Activated naive CD4-positive, alpha-beta T cell treated with anti-CD3 and anti-CD28 coated beads, Interleukin-2, amount 10 ng/mL, durations not matched to agents 7 days and 5 days (primary cell): Measurements from ENCODE around the gene INAFM1.
A peak's percentile ranks its signal among the peaks of the same experiment; 100 is the strongest.
"Not testable (repeated sequence)": the region's sequence is repeated elsewhere in the genome, so short reads cannot be mapped to it uniquely, and the experiment has no call there.

Experiments
- CTCF ChIA-PET: fragments of 350-600 bp; sonication (Branson Sonifier 250); formaldehyde crosslinking; loops from one replicate; lab custom pipeline; 2021; ENCODE audit warnings: antibody characterized with exemption; lab: Charles Lee
- DNase-seq: peaks from one replicate; pipeline ENCODE4 v3.0.0-alpha.2; 2020
- H3K27ac Mint-ChIP-seq: one replicate; pipeline ENCODE4 v1.8.0; 2021; ENCODE audit warnings: mild to moderate bottlenecking, moderate library complexity, mixed read lengths
- H3K27me3 Mint-ChIP-seq: one replicate; pipeline ENCODE4 v1.8.0; 2021; ENCODE audit warnings: mild to moderate bottlenecking, mixed read lengths
- H3K36me3 Mint-ChIP-seq: one replicate; pipeline ENCODE4 v1.8.0; 2021; ENCODE audit warnings: mixed read lengths
- H3K4me1 Mint-ChIP-seq: one replicate; pipeline ENCODE4 v1.8.0; 2021; ENCODE audit warnings: mixed read lengths
- H3K4me3 Mint-ChIP-seq: one replicate; pipeline ENCODE4 v1.8.0; 2021; ENCODE audit warnings: mild to moderate bottlenecking, moderate library complexity, mixed read lengths
- H3K9me3 Mint-ChIP-seq: one replicate; pipeline ENCODE4 v1.8.0; 2021; ENCODE audit warnings: mixed read lengths

The INAFM1 gene

GRCh38 chr19:47232422-47233211 is 42.1 kb upstream of the INAFM1 start:
- H3K27me3 Mint-ChIP-seq = peaks cover 24% of the 10 kb centered on the region
- no peaks in the 10 kb centered on the region for H3K9me3 Mint-ChIP-seq
- CTCF ChIA-PET = interaction anchor here (0.7 to 2.7 kb wide), 9 partner anchors 12 to 220 kb away, joined by 3 to 20 read pairs (median 3); partner anchors contain the start of gene CCDC9
- peak overlapping the region; percentile 67 for H3K4me3 Mint-ChIP-seq
- peaks cover 21% of the 10 kb centered on the region for H3K4me1 Mint-ChIP-seq
- no peaks in the 10 kb centered on the region for H3K36me3 Mint-ChIP-seq
- DNase-seq = peak; percentile 45
- peak overlapping the region; percentile 76 for H3K27ac Mint-ChIP-seq

DNA sequence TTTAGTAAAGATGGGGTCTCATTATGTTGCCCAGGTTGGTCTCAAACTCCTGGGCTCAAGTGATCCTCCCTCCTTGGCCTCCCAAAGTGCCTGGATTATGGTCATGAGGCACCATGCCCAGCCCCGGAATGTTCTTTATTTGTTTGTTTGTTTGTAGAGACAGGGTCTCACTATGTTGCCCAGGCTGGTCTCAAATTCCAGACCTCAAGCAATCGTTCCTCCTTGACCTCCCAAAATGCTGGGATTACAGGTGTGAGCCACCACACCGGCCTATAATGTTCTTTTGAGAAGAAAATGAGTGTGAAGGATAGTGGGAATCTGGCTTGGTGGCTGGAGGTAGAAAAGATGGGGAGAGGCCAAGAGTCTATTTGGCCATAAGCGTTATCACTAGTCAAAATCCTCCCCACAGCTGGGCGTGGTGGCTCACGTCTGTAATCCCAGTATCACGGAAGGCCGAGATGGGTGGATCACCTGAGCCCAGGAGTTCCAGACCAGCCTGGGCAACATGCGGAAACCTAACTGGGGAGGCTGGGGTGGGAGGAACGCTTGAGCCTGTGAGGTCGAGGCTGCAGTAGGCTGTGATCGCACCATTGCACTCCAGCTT is 38.5 kb upstream of the INAFM1 start:
- no peak overlapping the region for H3K4me3 Mint-ChIP-seq

GRCh38 chr19:47239152-47239551 is 35.5 kb upstream of the INAFM1 start:
- Mint-ChIP-seq H3K27ac (peak overlapping the region; percentile 72), H3K9me3 (no peaks in the 10 kb centered on the region), H3K4me1 (peaks cover 28% of the 10 kb centered on the region), H3K36me3 (no peaks in the 10 kb centered on the region), H3K4me3 (peak overlapping the region; percentile 61), H3K27me3 (peaks cover 41% of the 10 kb centered on the region)
- DNase-seq = peak; percentile 45
- CTCF ChIA-PET = interaction anchor here (0.7 to 1.5 kb wide), 2 partner anchors 27 to 29 kb away, joined by 3 to 5 read pairs; no protein-coding TSS in a partner anchor

More for the DNA sequence above, 38.5 kb upstream of the INAFM1 start:
- Mint-ChIP-seq H3K9me3 (no peaks in the 10 kb centered on the region), H3K27me3 (peaks cover 41% of the 10 kb centered on the region), H3K36me3 (no peaks in the 10 kb centered on the region), H3K4me1 (peaks cover 36% of the 10 kb centered on the region), H3K27ac (no peak overlapping the region)
- CTCF ChIA-PET = interaction anchor here (1.3 kb wide), 1 partner anchor 8 kb away, joined by 5 read pairs; no protein-coding TSS in a partner anchor
- DNase-seq = no peak

- CTCF ChIA-PET = interaction anchor here (1.5 kb wide), 2 partner anchors 14 to 29 kb away, joined by 3 to 5 read pairs; no protein-coding TSS in a partner anchor
- peak; percentile 81 for DNase-seq
- peaks cover 34% of the 10 kb centered on the region for H3K4me1 Mint-ChIP-seq
- H3K9me3 Mint-ChIP-seq = no peaks in the 10 kb centered on the region
- no peaks in the 10 kb centered on the region for H3K36me3 Mint-ChIP-seq
- H3K27me3 Mint-ChIP-seq = peaks cover 37% of the 10 kb centered on the region
- no peak overlapping the region for H3K27ac Mint-ChIP-seq
- no peak overlapping the region for H3K4me3 Mint-ChIP-seq
Measured at GRCh38 chr19:47239610-47240296, 34.9 kb upstream of the INAFM1 start.

DNA sequence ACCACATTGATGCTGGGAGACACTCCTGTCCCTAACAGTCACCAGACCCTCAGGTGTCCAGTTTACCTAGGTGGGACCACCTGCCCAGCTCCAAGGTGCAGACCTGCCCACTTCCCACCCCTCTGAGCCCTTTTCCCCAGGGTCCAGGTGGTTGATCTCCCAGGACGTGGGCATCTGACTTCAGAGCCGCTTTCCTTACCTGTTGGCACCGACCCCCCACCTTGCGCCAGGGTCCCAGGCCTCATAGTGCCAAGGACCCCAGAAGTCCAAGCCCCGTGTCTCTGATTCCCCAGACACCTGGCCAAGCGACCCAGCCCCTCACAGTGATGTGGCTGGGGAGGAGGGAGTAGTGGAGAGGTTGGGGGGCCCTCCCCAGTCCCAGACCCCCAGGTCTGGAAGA is 34.1 kb upstream of the INAFM1 start:
- CTCF ChIA-PET = interaction anchor here (0.6 to 1.5 kb wide), 2 partner anchors 15 to 372 kb away, joined by 3 read pairs; no protein-coding TSS in a partner anchor
- Mint-ChIP-seq H3K27ac (no peak overlapping the region), H3K36me3 (no peaks in the 10 kb centered on the region), H3K4me3 (peak overlapping the region; percentile 16), H3K4me1 (peaks cover 41% of the 10 kb centered on the region), H3K9me3 (no peaks in the 10 kb centered on the region), H3K27me3 (peaks cover 35% of the 10 kb centered on the region)
- DNase-seq = no peak

DNA sequence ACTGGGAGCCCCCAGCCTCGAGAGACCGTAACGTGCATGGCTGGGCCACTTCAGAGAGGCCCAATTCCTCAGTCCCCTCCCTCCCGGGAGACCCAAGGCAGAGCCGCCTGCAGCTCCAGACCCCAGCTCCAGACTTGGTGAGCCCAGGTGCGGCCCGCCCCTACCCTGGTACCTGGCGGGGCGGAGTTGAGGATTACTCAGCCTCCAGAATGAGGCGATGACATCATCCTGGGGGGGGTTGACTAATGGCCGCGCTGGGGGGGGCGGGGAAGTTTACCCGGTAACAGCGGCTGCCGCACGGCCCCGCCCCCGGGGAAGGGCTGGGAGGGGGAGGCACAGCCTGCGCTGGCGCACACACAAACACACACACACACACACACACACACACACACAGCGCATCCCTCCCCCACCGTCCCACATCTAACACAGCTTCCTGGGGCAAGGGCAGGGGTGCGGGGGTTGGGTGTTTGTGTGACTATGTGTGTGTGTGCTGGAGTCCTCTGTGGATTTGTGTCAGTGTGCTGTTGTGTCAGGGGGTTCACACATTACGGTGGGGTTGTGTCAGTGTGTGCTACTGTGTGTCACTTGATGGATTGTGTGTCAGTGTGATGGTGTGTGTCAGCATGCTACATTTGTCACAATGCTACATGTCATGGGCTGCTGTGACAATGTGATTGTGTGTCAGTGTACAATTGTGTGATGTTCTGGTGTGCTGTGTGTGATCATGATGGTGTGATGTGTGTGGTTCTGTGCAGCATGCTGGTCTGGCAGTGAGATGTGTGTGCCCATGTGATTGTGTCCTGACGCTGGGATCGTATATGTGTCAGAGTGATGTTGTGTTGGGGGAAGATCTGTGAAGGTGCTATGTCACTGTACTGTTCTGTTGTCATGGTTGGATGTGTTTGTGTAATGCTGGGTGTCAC is 33.4 kb upstream of the INAFM1 start:
- Mint-ChIP-seq H3K27me3 (peaks cover 28% of the 10 kb centered on the region), H3K9me3 (no peaks in the 10 kb centered on the region), H3K4me1 (peaks cover 41% of the 10 kb centered on the region), H3K27ac (no peak overlapping the region), H3K36me3 (no peaks in the 10 kb centered on the region), H3K4me3 (no peak overlapping the region)
- DNase-seq = peak; percentile 91
- CTCF ChIA-PET = interaction anchor here (0.6 to 1.5 kb wide), 2 partner anchors 16 to 373 kb away, joined by 3 read pairs; no protein-coding TSS in a partner anchor

DNA sequence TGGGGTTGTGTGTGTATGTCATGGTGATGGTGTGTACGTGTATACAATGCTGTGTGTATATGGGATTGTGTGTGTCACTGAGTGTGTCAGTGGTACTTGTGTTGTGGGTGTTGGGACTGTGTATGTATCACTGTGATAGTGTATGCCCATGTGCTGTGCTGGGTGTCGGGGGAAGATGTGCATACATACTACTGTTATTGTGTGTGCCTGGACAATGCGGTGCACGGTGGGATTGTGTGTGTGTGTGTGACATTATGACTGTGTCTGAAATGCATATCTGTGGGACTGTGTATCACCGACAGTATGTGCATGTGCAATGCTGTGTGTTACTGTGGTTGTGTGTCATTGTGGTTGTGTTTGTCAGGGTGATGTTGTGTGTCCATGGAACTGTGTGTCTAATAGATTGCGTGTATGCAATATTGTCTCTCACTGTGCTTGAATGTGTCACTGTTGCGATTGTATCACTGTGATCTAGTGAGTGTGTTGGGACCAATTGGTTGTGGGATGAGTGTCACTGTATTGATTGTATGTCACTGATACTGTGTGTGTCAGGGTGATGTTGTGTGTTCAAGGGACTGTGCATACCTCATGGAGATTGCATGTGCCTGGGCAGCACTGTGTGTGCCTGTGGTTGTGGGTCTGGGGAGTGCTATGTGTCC is 32.6 kb upstream of the INAFM1 start:
- Mint-ChIP-seq H3K4me3 (no peak overlapping the region), H3K27ac (no peak overlapping the region), H3K4me1 (peaks cover 41% of the 10 kb centered on the region), H3K27me3 (peaks cover 22% of the 10 kb centered on the region), H3K9me3 (no peaks in the 10 kb centered on the region), H3K36me3 (no peaks in the 10 kb centered on the region)
- CTCF ChIA-PET = interaction anchor here (0.7 kb wide), 1 partner anchor 242 kb away, joined by 3 read pairs; no protein-coding TSS in a partner anchor
- DNase-seq = no peak

GRCh38 chr19:47243364-47243775 is 31.3 kb upstream of the INAFM1 start:
- peak overlapping the region; percentile 63 for H3K4me3 Mint-ChIP-seq

DNA sequence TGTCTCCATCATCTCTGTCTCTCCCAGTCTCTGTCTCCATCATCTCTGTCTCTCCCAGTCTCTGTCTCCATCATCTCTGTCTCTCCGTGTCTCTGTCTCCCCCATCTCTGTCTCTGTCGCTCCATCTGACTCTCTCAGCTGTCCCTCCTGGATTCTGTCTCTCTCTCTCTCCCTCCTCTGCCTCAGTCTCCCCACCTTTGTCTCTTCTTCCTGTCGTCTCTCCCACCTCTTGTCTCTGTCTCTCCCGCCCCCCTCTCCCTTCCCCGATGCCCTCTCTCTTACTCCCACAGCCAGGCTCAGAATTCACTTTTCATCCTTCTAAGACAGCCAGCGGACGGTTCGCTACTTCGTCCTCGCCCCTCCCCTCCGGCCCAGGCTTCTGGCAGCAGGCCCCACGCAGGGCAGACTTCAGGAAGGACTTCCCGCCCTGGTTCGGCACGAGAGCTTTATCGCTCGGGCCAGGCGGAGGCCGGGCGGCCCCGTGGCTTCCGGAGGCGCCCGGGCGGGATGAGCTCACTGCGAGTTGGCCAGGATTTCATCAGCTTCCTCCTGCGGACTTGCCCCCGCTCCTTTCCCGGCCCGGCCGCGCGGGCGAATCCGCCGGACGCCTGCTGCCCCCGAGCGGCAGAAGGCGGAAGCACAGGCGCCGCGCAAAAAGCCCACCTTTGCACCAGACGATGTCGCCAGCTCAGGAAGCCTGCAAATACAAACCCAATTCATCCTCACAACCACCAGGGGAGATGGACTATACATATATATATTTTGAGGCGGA is 30.7 kb upstream of the INAFM1 start:
- CTCF ChIA-PET = interaction anchor here (0.7 to 6.3 kb wide), 30 partner anchors 9 to 231 kb away, joined by 3 to 197 read pairs (median 6); partner anchors contain the start of genes CCDC9, SAE1 and ZC3H4
- H3K4me1 Mint-ChIP-seq = peaks cover 40% of the 10 kb centered on the region

More at GRCh38 chr19:47243364-47243775, 31.3 kb upstream of the INAFM1 start:
- H3K4me1 Mint-ChIP-seq = peaks cover 44% of the 10 kb centered on the region
- H3K9me3 Mint-ChIP-seq = no peaks in the 10 kb centered on the region
- CTCF ChIA-PET = interaction anchor here (0.7 to 6.3 kb wide), 11 partner anchors 8 to 230 kb away, joined by 3 to 197 read pairs (median 6); no protein-coding TSS in a partner anchor
- peaks cover 26% of the 10 kb centered on the region for H3K27me3 Mint-ChIP-seq
- H3K36me3 Mint-ChIP-seq = no peaks in the 10 kb centered on the region
- peak overlapping the region; percentile 89 for H3K27ac Mint-ChIP-seq
- no peak for DNase-seq

GRCh38 chr19:47247308-47247990 is 27.2 kb upstream of the INAFM1 start:
- Mint-ChIP-seq H3K36me3 (no peaks in the 10 kb centered on the region), H3K27me3 (peaks cover 14% of the 10 kb centered on the region), H3K4me1 (peaks cover 31% of the 10 kb centered on the region), H3K4me3 (no peak overlapping the region), H3K27ac (peak overlapping the region; percentile 26), H3K9me3 (no peaks in the 10 kb centered on the region)
- DNase-seq = peak; percentile 86
- CTCF ChIA-PET = interaction anchor here (0.5 to 6.3 kb wide), 21 partner anchors 8 to 797 kb away, joined by 3 to 197 read pairs (median 5); partner anchors contain the start of genes CCDC9 and SAE1

More for the DNA sequence above, 30.7 kb upstream of the INAFM1 start:
- Mint-ChIP-seq H3K9me3 (no peaks in the 10 kb centered on the region), H3K36me3 (no peaks in the 10 kb centered on the region), H3K4me3 (peak overlapping the region; percentile 63), H3K27ac (peak overlapping the region; percentile 89), H3K27me3 (peaks cover 22% of the 10 kb centered on the region)
- peak; percentile 92 for DNase-seq

- H3K27ac Mint-ChIP-seq, H3K4me3 Mint-ChIP-seq, H3K9me3 Mint-ChIP-seq, H3K36me3 Mint-ChIP-seq, DNase-seq: not testable (repeated sequence)
- peaks cover 11% of the 10 kb centered on the region for H3K27me3 Mint-ChIP-seq
- CTCF ChIA-PET = interaction anchor here (0.6 kb wide), 1 partner anchor 130 kb away, joined by 3 read pairs; no protein-coding TSS in a partner anchor
- H3K4me1 Mint-ChIP-seq = peaks cover 20% of the 10 kb centered on the region
Measured at GRCh38 chr19:47253016-47253415, 21.7 kb upstream of the INAFM1 start.
